Thoracic aorta (tissue), 2 donors: Measurements from ENCODE around the gene DXO. TPM values are rescaled to one million over a fixed set of nuclear protein-coding genes. Genes with fewer than 3 reads are reported as not detected.

Experiments
- ATAC-seq: fragments of 150-250 bp; one replicate; pipeline ENCODE4 v1.8.0; 2017; ENCODE audit warnings: low read depth; ENCODE audit not compliant: insufficient number of reproducible peaks, low FRiP score
- DNase-seq: peaks from one replicate; pipeline ENCODE4 v3.0.0-alpha.2; 2020; ENCODE audit warnings: low spot score
- H3K27ac ChIP-seq, 2 donors: fragments of 200-600 bp; sonication (generic); 1 replicate in 1 of 2; 2 replicates in 1 of 2; pipeline ENCODE4 v1.5.1; 2016; ENCODE audit warnings: mild to moderate bottlenecking in 2 of 2, moderate library complexity in 2 of 2
- H3K27me3 ChIP-seq: fragments of 200-600 bp; sonication (generic); replicated peaks from 2 replicates; pipeline ENCODE4 v1.6.0; 2016; ENCODE audit warnings: mild to moderate bottlenecking; ENCODE audit not compliant: insufficient read depth
- H3K36me3 ChIP-seq: fragments of 200-600 bp; sonication (generic); one replicate; pipeline ENCODE4 v1.5.1; 2016
- H3K4me1 ChIP-seq, 2 donors: fragments of 200-600 bp; sonication (generic); 1 replicate in 1 of 2; 2 replicates in 1 of 2; pipeline versions ENCODE4 v1.5.1 to v1.6.0; 2016; ENCODE audit warnings: low read depth in 2 of 2, mild to moderate bottlenecking in 1 of 2; ENCODE audit not compliant: control insufficient read depth in 1 of 2
- H3K4me3 ChIP-seq: fragments of 200-600 bp; sonication (generic); 2 replicates; pipeline ENCODE4 v1.5.1; 2016; ENCODE audit warnings: mild to moderate bottlenecking
- H3K9me3 ChIP-seq: fragments of 200-600 bp; sonication (generic); 2 replicates; pipeline ENCODE4 v1.5.1; 2016
- CTCF ChIP-seq: fragments of 200-600 bp; sonication (generic); IDR thresholded peaks from one replicate; pipeline ENCODE4 v1.5.1; 2019; ENCODE audit warnings: antibody characterized with exemption
- total RNA-seq, 2 donors: library from RNA; depleted of rRNA; stranded (reverse); fragments of >200 nt; gene quantifications; one replicate each; pipeline versions ENCODE4 v1.1.0 to v1.2.3, GENCODE V29; 2016

The DXO gene
- total RNA-seq, 2 donors from 2014 or later = 14.1 to 45.4 TPM

DNA sequence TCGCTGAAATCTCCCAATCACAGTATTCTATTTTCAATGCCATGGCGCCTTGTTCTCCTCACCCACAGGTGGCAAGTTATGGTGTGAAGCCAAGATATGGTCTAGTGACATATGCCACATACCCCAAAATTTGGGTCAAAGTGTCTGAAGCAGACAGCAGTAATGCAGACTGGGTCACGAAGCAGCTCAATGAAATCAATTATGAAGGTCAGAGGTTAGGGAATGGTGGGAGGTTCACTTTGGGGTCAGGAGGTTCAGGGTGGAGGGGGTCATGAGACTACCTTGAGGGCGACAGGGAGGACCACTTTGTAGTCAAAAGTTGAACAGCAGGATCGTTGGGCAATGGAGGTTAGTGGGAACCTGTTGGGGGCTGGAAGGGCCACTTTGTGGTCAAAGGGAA is 23.6 kb downstream of the DXO start:
- no peak for TF ChIP-seq CTCF
- H3K4me1 ChIP-seq = peaks cover 12 to 31% of the 10 kb centered on the region in 2 donors
- H3K4me3 ChIP-seq = no peak overlapping the region
- no peaks in the 10 kb centered on the region for H3K27me3 ChIP-seq
- DNase-seq (no peak), ATAC-seq (no peak)
- peaks cover 12% of the 10 kb centered on the region for H3K36me3 ChIP-seq
- H3K9me3 ChIP-seq = no peaks in the 10 kb centered on the region
- no peak overlapping the region for H3K27ac ChIP-seq

DNA sequence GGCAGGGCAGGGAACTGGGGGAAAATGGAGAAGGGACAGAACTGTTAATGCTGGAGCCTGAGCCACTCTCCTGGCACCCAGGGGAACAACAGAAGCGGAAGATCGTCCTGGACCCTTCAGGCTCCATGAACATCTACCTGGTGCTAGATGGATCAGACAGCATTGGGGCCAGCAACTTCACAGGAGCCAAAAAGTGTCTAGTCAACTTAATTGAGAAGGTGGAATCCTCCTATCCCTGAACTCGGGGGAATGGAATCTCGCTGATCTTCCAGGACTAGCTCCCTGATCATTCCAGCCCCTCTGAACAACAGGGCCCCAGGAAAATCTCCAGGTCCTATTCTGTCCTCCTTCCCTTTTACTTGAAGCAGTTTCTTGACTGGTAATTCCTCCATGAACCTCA is 24.1 kb downstream of the DXO start:
- Histone ChIP-seq H3K36me3 (peaks cover 8% of the 10 kb centered on the region), H3K9me3 (no peaks in the 10 kb centered on the region), H3K4me3 (no peak overlapping the region), H3K4me1 (peaks cover 12 to 31% of the 10 kb centered on the region in 2 donors), H3K27ac (no peak overlapping the region), H3K27me3 (no peaks in the 10 kb centered on the region)
- DNase-seq (no peak), ATAC-seq (no peak)
- no peak for TF ChIP-seq CTCF

- ATAC-seq (no peak), DNase-seq (no peak)
- no peak for TF ChIP-seq CTCF
- no peaks in the 10 kb centered on the region for H3K9me3 ChIP-seq
- peaks cover 8% of the 10 kb centered on the region for H3K36me3 ChIP-seq
- peaks cover 12 to 29% of the 10 kb centered on the region in 2 donors for H3K4me1 ChIP-seq
- no peak overlapping the region for H3K4me3 ChIP-seq
- no peak overlapping the region for H3K27ac ChIP-seq
- H3K27me3 ChIP-seq = no peaks in the 10 kb centered on the region
Observed at GRCh38 chr6:31947070-31947675, 24.8 kb downstream of the DXO start.

GRCh38 chr6:31946370-31946885 is 25.5 kb downstream of the DXO start:
- Histone ChIP-seq H3K4me3 (peak overlapping the region; percentile 59), H3K27me3 (no peaks in the 10 kb centered on the region), H3K36me3 (peaks cover 3% of the 10 kb centered on the region), H3K9me3 (no peaks in the 10 kb centered on the region), H3K27ac (peak overlapping the region; percentile 94 to 95), H3K4me1 (peaks cover 12 to 29% of the 10 kb centered on the region in 2 donors)
- no peak for ATAC-seq
- DNase-seq = no peak
- TF ChIP-seq CTCF = no peak

- Histone ChIP-seq H3K27me3 (no peaks in the 10 kb centered on the region), H3K27ac (peak within 1 kb of the TSS; percentile 94 to 95), H3K4me3 (peak within 1 kb of the TSS; percentile 59), H3K9me3 (no peaks in the 10 kb centered on the region), H3K36me3 (no peaks in the 10 kb centered on the region), H3K4me1 (peaks cover 12 to 29% of the 10 kb centered on the region in 2 donors)
- ATAC-seq (peak; percentile 84), DNase-seq (peak; percentile 80)
- TF ChIP-seq CTCF = no peak
Observed at GRCh38 chr6:31945507-31946369, 26.2 kb downstream of the DXO start, which contains the start of gene CFB. TSS of gene CFB (plus strand) at chr6:31946095. CDS start at chr6:31946222, 127 bp downstream.
